ENCODE measurements around the gene ETS1.

- no peak for TF ChIP-seq CTCF (IDR thresholded peaks at IDR 0.05; ENCODE audit: poor library complexity)
- no peak for TF ChIP-seq EZH2 (IDR thresholded peaks at IDR 0.05; ENCODE audit: borderline replicate concordance)
- TF ChIP-seq EZH2phosphoT487 (IDR thresholded peaks at IDR 0.05; ENCODE audit: low read depth, severe bottlenecking, unreplicated experiment) = no peak
These were observed at the start of gene ETS1 for GRCh38 chr11:128587415-128587814.
